Measurements from ENCODE around the gene UBE2E2. TPM values are rescaled to one million over a fixed set of nuclear protein-coding genes. Genes with fewer than 3 reads are reported as not detected.

UBE2E2 gene
- total and polyA plus RNA-seq, 2 of the 13 experiments (the other 11 are each of a cell fraction or from before 2014, with no cell fraction given), result 0.77 to 1.5 TPM

DNA sequence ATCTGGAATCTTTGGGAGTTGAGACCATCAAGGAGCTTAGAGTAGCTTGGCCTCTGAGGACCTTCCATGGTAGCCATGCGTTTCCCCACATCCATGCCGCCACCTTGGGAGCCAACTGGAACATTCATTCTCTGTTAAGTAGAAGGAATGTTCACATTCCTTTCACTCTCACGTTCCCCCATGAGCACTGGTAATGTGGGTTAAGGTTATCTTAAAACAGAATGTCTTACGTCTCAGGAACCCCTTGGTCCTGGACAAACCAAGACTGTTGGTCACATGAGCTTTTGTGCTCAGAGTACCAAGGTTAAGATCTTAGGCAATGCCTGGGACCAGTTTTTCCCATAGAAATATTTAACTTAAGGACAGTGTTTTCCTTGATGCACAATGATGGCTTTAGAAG is 390.9 kb downstream of the UBE2E2 start (continued):
- TF ChIP-seq, protein P1, sequence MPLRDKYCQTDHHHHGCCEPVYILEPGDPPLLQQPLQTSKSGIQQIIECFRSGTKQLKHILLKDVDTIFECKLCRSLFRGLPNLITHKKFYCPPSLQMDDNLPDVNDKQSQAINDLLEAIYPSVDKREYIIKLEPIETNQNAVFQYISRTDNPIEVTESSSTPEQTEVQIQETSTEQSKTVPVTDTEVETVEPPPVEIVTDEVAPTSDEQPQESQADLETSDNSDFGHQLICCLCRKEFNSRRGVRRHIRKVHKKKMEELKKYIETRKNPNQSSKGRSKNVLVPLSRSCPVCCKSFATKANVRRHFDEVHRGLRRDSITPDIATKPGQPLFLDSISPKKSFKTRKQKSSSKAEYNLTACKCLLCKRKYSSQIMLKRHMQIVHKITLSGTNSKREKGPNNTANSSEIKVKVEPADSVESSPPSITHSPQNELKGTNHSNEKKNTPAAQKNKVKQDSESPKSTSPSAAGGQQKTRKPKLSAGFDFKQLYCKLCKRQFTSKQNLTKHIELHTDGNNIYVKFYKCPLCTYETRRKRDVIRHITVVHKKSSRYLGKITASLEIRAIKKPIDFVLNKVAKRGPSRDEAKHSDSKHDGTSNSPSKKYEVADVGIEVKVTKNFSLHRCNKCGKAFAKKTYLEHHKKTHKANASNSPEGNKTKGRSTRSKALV (CRISPR knock-in tag; IDR thresholded peaks at IDR 0.05), result no peak
- TF ChIP-seq, protein P2, sequence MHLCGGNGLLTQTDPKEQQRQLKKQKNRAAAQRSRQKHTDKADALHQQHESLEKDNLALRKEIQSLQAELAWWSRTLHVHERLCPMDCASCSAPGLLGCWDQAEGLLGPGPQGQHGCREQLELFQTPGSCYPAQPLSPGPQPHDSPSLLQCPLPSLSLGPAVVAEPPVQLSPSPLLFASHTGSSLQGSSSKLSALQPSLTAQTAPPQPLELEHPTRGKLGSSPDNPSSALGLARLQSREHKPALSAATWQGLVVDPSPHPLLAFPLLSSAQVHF (CRISPR knock-in tag; IDR thresholded peaks at IDR 0.05), result no peak
- TF ChIP-seq, protein P3, sequence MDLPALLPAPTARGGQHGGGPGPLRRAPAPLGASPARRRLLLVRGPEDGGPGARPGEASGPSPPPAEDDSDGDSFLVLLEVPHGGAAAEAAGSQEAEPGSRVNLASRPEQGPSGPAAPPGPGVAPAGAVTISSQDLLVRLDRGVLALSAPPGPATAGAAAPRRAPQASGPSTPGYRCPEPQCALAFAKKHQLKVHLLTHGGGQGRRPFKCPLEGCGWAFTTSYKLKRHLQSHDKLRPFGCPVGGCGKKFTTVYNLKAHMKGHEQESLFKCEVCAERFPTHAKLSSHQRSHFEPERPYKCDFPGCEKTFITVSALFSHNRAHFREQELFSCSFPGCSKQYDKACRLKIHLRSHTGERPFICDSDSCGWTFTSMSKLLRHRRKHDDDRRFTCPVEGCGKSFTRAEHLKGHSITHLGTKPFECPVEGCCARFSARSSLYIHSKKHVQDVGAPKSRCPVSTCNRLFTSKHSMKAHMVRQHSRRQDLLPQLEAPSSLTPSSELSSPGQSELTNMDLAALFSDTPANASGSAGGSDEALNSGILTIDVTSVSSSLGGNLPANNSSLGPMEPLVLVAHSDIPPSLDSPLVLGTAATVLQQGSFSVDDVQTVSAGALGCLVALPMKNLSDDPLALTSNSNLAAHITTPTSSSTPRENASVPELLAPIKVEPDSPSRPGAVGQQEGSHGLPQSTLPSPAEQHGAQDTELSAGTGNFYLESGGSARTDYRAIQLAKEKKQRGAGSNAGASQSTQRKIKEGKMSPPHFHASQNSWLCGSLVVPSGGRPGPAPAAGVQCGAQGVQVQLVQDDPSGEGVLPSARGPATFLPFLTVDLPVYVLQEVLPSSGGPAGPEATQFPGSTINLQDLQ (CRISPR knock-in tag; IDR thresholded peaks at IDR 0.05), result no peak
- no peak for TF ChIP-seq ZNF17 (CRISPR knock-in tag; IDR thresholded peaks at IDR 0.05)
- TF ChIP-seq FOXM1 (CRISPR knock-in tag; IDR thresholded peaks at IDR 0.05), result no peak
- no peak for TF ChIP-seq HOXA5 (CRISPR knock-in tag; IDR thresholded peaks at IDR 0.05)
- TF ChIP-seq KMT2A (CRISPR knock-in tag; IDR thresholded peaks at IDR 0.05), result no peak

Data from HepG2 (cell line).